Ovary (tissue), 10 donors: ENCODE results near the gene MNDA. TPM values are rescaled to one million over a fixed set of nuclear protein-coding genes. Genes with fewer than 3 reads are reported as not detected.

Experiments used
- DNase-seq, 5 donors: peaks; one replicate each; pipeline ENCODE4 v3.0.0-alpha.2; 2019 to 2020
- H3K27ac ChIP-seq, 2 donors: fragments of 200-600 bp; one replicate each; pipeline versions ENCODE4 v1.5.1 to v1.8.0; 2019 to 2022
- H3K27me3 ChIP-seq: fragments of 200-600 bp; one replicate; pipeline ENCODE4 v1.8.0; 2022
- H3K36me3 ChIP-seq: fragments of 200-600 bp; sonication (generic); one replicate; pipeline ENCODE4 v1.5.1; 2019
- H3K4me1 ChIP-seq: one replicate; pipeline ENCODE4 v1.8.1; 2013; ENCODE audit warnings: mild to moderate bottlenecking, moderate library complexity; ENCODE audit not compliant: insufficient read depth
- H3K4me3 ChIP-seq: fragments of 200-600 bp; sonication (generic); one replicate; pipeline ENCODE4 v1.5.1; 2017
- H3K9me3 ChIP-seq, 2 donors: fragments of 200-600 bp in 1 of 2; sonication (generic) in 1 of 2; one replicate each; pipeline versions ENCODE4 v1.5.1 to v1.8.1; 2013 to 2019; ENCODE audit warnings: mild to moderate bottlenecking in 1 of 2, moderate library complexity in 1 of 2
- CTCF ChIP-seq, 3 donors: fragments of 450-650 bp in 2 of 3; fragments of 200-600 bp in 1 of 3; IDR thresholded peaks; one replicate each; pipeline versions ENCODE4 v1.5.1 to v1.8.0; 2016 to 2022; ENCODE audit warnings: antibody characterized with exemption in 3 of 3, mild to moderate bottlenecking in 1 of 3
- EP300 ChIP-seq: sonication (generic); formaldehyde crosslinking; IDR thresholded peaks from one replicate; pipeline ENCODE4 v1.6.1; 2017; ENCODE audit warnings: antibody characterized with exemption
- POLR2A ChIP-seq: fragments of 450-650 bp; IDR thresholded peaks from one replicate; pipeline ENCODE4 v1.6.1; 2017; ENCODE audit warnings: antibody characterized with exemption, mild to moderate bottlenecking, moderate library complexity
- WGBS, 3 donors: extraction: QIAGEN DNeasy Blood & Tissue Kit in 1 of 3; methylation state at CpG; one replicate each; pipeline versions ENCODE4 v1.1.5 to v1.1.7; 2013 to 2017; 5-methylcytosine and 5-hydroxymethylcytosine counted together
- intact Hi-C, 4 donors: fragments of 100-400 bp; cut with DNase I; formaldehyde crosslinking; loops; one replicate each; pipeline versions ENCODE4 v1.11.0 to v1.15.1; 2022 to 2023
- long read RNA-seq, 3 donors: library from polyadenylated mRNA in 2 of 3; unstranded in 2 of 3; transcript quantifications; one replicate each; pipeline ENCODE4 v2.0.0 and lab custom pipeline, GENCODE V29; 2021 to 2026
- polyA plus RNA-seq, 2 donors: library from polyadenylated mRNA; stranded (reverse); fragments of 200-250 nt in 1 of 2; fragments of 350-450 nt in 1 of 2; fragmentation: Illumina TruSeq in 1 of 2; extraction: RNeasy Lipid Tissue Mini Kit (QIAGEN cat#74804) in 1 of 2; gene quantifications; one replicate each; pipeline ENCODE4 v1.2.3, GENCODE V29; 2013 to 2014
- total RNA-seq, 7 donors: library from RNA; depleted of rRNA in 2 of 7; stranded (reverse); fragments of >200 nt in 2 of 7; fragmentation: NEBNext Ultra II Directional in 3 of 7; extraction: Animal tissue kit (Norgen Biotek cat#: 25700) in 3 of 7; gene quantifications; one replicate each; pipeline versions ENCODE4 v1.1.0 to v1.2.4, GENCODE V29; 2016 to 2023
- donor health status: DM: no; HTN: no; CAD: no; lungs with moderate emphysema.
- donor health status: DM: no; HTN: no; CAD: no.
- donor health status: Bipolar disorder and iron deficiency.
- donor health status: DM: yes; HTN: yes; CAD: no.
- donor health status: DM: no; HTN: no; CAD: no.
- donor health status: DM: yes; HTN: yes; CAD: no.

Gene MNDA
- total RNA-seq (10 to 100 TPM in 1 of 7 donors, 1 to 10 TPM in 5, under 1 TPM in 1; 0.71 to 26.5 (median 2.8) TPM), polyA plus RNA-seq (1 to 10 TPM; 1.7 to 8.7 TPM)
- long read RNA-seq, donor 1, partial matches to known transcripts, result 0 of 1 reads
- long read RNA-seq, donor 1, other reads (novel, unspliced or antisense), result 1 of 1 reads
- long read RNA-seq, donor 2, result 0 reads
- long read RNA-seq, donor 3, transcript MNDA-201 (7 exons, 1,752 nt), result major isoform, 6 of 6 reads
- long read RNA-seq, donor 3, partial matches to known transcripts, result 0 of 6 reads
- long read RNA-seq, donor 3, other reads (novel, unspliced or antisense), result 0 of 6 reads

DNA sequence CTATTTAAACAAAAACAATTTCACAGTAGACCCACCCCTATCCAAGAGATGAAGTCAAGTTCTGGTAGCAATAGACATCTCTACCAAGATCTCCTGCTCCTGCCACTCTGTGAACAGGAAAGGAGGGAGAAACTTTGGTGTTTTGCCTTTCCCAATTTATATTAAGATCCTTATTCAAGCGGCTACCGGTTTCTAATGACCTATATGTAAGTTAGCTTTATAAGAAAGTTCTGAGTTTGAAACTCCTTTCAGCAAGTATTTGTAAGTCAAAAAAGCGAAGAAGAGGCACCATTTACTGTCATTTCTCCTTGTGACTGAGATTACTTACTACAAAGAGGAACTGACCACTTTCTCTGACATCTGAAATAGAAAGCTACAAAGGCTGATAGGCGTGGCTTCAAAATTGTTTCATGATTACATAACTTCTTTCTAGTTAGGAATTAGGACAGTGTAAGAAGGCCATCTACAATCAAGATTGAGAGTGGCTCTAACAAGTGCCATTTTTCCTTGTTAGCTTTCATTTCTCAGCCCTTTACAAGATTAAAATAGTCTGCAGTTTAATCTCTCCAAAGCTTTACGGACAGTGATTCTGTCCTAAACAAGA is at the start of gene MNDA:
Gene MNDA (plus strand): TSS at position 448 of the 604 bp plus-strand sequence. CDS start 10,803 bp downstream, outside the sequence.
- intact Hi-C loops, result no loop called here
- Histone ChIP-seq H3K27me3 (no peaks in the 10 kb centered on the region), H3K4me1 (no peaks in the 10 kb centered on the region), H3K4me3 (no peak within 1 kb of the TSS), H3K36me3 (no peaks in the 10 kb centered on the region), H3K9me3 (no peaks in the 10 kb centered on the region), H3K27ac (no peak within 1 kb of the TSS)
- no peak for DNase-seq
- 83 to 90% (median 85%) methylated on average over 5 of the region's 5 CpGs for whole genome bisulfite sequencing, 3 donors
- TF ChIP-seq POLR2A (no peak), EP300 (no peak), CTCF (IDR thresholded peaks at IDR 0.05) (no peak)

DNA sequence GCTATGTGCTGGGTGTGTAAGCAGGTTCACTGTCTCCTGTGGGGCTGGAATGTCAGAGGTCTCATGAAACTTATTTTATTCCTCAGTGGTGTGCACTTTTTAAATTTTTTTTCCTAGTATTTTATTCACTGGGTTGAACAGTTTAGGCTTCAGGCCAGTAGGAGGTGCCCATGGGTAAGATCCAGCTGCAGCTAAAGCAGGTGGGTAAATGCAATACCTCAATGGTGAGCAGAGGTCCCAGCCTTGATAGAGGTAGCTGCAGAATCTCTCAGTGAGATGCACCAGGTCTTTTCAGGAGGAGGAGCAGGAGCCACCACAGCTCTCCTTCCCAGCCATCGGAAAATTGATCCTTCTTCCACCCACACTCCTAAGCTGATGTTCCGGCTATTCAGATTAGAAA is 37.5 kb upstream of the MNDA start:
- H3K36me3 ChIP-seq, result no peaks in the 10 kb centered on the region
- no peaks in the 10 kb centered on the region for H3K9me3 ChIP-seq
- H3K27me3 ChIP-seq, result no peaks in the 10 kb centered on the region
- intact Hi-C loops, result no loop called here
- no peak for DNase-seq
- no peak overlapping the region for H3K4me3 ChIP-seq
- no peak overlapping the region for H3K27ac ChIP-seq
- no peaks in the 10 kb centered on the region for H3K4me1 ChIP-seq
- 87 to 100% (median 94%) methylated on average over 2 of the region's 2 CpGs for WGBS, 3 donors
- no peak for TF ChIP-seq EP300
- no peak for TF ChIP-seq CTCF (IDR thresholded peaks at IDR 0.05)
- no peak for TF ChIP-seq POLR2A

DNA sequence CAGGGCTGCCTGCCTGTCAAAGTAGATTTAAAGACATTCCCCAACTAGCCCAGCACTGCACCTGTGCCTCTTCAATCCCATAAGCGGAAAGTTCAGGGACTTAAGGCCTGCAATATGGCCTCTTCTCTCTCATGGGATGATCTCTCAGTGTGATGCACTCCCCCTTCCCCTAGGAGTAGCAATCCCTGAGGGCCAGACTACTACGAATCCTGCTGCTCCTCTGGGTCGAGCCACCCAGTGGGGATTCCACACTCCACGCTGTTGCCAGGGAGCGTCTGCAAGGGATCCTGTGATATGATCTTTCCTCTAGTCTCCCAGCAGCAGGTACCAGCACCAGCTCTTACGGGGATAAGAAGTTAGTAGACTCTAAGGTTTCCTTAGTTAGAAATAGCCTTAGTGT is 36.9 kb upstream of the MNDA start:
- no peak for DNase-seq
- intact Hi-C loops, result no loop called here
- no peak for TF ChIP-seq POLR2A
- 79 to 84% (median 80%) methylated on average over 6 of the region's 6 CpGs for WGBS, 3 donors
- Histone ChIP-seq H3K27me3 (no peaks in the 10 kb centered on the region), H3K9me3 (no peaks in the 10 kb centered on the region), H3K4me3 (no peak overlapping the region), H3K27ac (no peak overlapping the region), H3K36me3 (no peaks in the 10 kb centered on the region), H3K4me1 (no peaks in the 10 kb centered on the region)

DNA sequence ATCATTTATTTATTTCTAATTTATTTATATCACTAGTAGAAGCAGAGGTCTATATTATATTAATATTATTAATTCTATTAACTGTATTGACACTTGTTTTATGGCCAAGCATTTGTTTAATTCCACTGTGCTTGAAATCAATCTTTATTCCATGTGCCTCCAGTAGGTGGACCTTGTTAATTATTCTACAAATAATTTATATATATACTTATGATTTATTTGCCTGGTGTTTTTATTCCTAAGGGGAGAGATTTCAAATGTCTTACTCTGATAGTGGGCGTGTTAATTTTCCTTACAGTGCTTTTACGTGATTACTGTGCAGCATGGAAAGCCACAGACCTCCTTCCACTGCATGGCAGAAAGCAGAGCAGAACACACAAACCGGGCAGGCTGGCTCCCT is 32.6 kb upstream of the MNDA start:
- no peaks in the 10 kb centered on the region for H3K4me1 ChIP-seq
- H3K36me3 ChIP-seq, result no peaks in the 10 kb centered on the region
- no peaks in the 10 kb centered on the region for H3K27me3 ChIP-seq
- DNase-seq, result no peak
- WGBS, 3 donors, result 37 to 47% (median 46%) methylated on average over 3 of the region's 3 CpGs
- no peaks in the 10 kb centered on the region for H3K9me3 ChIP-seq
- TF ChIP-seq CTCF (IDR thresholded peaks at IDR 0.05) (no peak), POLR2A (no peak), EP300 (no peak)
- intact Hi-C loops, result no loop called here
- no peak overlapping the region for H3K27ac ChIP-seq
- H3K4me3 ChIP-seq, result no peak overlapping the region

DNA sequence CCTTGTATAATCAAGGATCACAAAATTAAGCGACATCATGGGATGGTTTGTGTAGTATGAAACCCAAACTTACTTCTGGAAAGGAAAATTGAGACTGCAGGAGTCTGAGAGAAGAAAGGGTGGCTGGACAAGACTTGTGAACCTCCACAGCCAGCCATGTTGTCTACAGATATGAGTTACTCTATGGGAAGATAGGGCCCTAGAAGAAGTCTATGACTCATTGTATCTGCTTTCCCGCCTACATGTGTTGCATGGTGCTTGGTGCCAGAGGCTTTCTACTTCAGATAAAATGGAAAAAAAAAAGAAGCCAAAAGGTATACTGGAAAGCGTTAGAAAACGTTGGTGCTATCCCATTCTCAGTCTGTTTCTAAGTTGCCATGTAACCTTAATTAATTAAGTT is 31.5 kb upstream of the MNDA start:
- H3K27ac ChIP-seq, result no peak overlapping the region
- no peaks in the 10 kb centered on the region for H3K27me3 ChIP-seq
- no peaks in the 10 kb centered on the region for H3K9me3 ChIP-seq
- 83 to 91% (median 86%) methylated on average over 4 of the region's 4 CpGs for WGBS, 3 donors
- TF ChIP-seq EP300, result no peak
- no peaks in the 10 kb centered on the region for H3K36me3 ChIP-seq
- DNase-seq, result no peak
- no peaks in the 10 kb centered on the region for H3K4me1 ChIP-seq
- no peak overlapping the region for H3K4me3 ChIP-seq
- intact Hi-C loops, result no loop called here
